DMS153 treated with DMSO at 0.1 percent for 48 hours (cell line): ENCODE data around the gene ZBTB25.
A peak's percentile ranks its signal among the peaks of the same experiment; 100 is the strongest.

Source experiments
- DNase-seq: peaks from one replicate; lab custom pipeline; 2025; ENCODE audit not compliant: unreplicated experiment; lab: John Stamatoyannopoulos, UW

The ZBTB25 gene, protein sequence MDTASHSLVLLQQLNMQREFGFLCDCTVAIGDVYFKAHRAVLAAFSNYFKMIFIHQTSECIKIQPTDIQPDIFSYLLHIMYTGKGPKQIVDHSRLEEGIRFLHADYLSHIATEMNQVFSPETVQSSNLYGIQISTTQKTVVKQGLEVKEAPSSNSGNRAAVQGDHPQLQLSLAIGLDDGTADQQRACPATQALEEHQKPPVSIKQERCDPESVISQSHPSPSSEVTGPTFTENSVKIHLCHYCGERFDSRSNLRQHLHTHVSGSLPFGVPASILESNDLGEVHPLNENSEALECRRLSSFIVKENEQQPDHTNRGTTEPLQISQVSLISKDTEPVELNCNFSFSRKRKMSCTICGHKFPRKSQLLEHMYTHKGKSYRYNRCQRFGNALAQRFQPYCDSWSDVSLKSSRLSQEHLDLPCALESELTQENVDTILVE

DNA sequence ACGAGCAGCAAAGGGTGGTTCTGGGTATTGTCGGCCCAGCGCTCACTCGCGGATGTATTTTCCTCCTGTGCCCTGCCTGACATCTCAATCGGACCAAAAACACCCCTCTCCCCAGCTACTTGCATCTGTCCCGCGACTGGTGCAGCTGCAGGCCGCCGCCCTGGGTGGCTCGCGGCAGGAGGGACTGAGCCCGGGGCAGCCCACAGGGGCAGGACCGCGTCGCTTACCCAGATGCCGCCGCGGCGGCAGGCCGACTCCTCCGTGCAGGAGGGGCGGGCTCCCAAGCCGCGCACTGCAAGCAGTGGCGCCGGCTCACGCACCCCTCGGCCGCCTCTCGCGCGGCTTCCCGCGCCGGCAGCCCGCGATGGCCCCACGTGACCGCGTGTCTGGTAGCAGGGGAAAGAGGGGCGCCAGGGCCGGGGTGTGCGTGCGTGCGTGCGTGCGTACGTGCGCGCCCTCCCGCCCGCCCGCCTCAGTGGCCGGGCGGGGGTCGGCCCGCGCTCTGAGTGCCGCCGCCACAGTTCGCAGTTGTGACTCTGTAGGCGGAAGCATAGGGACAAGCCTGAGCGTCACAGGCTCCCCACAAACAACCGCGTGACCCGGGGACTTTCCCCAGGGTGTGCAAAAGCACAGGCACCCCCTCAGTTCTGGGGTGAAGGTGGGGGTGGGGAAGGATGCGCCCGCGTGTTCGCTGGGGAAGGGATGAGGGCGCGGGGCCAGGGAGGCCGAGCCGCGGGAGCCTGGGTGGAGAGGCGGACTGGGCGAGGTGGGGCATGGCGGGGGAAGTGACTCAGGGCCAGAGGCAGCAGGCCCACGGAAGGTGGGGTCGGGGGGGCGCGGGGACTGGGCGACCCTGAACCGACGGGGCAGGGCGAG lies at the start of gene ZBTB25:
ZBTB25 (minus strand) TSS at position 405 of the 876 bp plus-strand sequence. CDS start 13,305 bp downstream, outside the sequence.
- peak; percentile 58 for DNase-seq

DNA sequence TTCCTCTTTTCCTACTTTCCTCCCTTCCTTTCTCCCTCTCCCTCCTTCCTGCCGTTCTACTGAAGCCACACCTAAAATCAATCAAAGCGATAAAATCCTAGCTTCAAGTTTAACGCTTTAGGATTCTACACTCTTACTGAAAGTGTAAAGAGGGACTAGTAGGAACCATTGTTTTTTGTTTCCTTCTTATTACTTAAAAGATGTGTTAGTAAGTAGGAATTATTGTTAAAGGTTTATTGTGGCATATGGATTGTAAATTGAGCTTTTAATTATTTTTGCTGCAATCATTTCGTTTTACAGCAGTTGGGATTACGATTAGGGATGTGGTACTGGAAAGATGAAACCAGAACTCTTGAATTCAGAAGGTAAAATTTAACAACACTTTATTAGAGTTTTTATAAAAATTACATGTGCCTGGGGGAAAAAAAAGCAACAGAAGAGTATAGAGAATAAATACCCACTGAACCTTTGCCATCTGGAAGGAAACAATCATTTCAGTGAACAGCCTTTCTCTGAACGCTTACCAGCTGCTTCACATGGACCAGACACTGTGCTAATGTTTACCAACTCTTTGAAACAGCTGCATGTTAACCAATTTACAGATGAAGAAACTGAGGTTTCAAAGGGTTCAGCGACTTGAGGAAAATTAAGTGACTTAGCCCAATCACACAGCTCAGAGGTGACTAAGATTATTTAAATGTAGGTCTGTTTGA lies 47.1 kb upstream of the ZBTB25 start:
- DNase-seq, result peak; percentile 26

DNA sequence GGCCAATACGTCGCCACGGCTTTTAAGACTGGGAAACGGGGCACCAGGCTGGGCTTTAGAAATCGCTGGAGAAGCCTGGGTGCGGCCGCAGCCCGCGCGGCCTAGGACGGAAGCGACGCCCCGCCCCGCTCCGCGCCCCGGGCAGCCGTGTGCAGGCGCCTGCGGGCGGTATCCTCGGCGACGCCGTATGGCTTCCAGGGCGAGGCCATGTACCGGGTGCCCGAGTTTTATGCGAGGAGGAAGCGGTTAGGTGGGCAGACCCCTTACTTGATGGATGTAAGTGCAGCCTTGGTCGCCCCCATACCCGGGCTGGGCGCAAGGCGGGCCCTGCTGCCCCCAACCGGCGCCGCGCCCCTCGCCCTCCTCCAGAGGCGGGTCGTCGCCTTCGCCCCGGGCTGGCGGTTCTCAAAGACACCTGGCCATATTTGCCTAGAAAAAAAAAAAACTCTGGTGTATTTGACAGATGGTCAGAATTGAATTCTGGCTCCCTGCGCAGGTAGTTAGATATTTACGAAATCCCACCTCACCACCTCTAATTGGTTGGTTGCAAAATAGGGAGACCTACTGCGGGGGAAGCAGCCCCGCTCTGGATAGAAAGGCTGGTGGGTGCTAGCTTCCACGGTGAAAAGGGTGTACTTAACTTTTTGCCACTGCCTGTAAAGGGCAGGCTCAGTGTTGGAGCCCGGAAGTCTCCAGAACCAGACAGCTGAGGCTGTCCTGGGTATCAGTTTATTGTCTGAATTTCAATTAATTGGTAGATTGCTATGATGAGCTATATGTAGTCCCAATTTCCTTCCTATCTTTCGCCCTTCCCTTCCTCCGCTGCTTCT lies 46.4 kb upstream of the ZBTB25 start, which contains the start of gene PPP1R36:
PPP1R36 (plus strand) TSS at position 171 of the 830 bp plus-strand sequence; CDS start at position 208, 37 bp downstream.
- peak; percentile 53 for DNase-seq

DNA sequence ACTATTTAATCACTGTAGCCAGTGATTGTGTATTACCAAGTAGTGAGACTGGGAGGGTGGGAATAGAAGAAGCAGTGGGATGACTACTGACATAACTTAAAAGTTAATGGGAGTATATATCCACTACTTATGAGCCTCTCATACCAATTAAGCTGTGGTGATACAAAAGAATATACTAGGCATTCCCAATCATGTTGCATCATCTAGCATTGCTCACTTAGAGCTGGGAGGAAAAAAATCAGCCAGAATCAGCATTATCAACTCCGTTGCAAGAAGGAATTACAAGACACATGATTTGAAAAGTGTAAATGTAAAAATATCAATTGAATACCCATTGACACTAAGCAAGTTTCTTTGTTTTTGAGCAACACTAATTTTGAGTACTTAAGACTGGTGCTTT lies 45.4 kb upstream of the ZBTB25 start:
- DNase-seq, result no peak

DNA sequence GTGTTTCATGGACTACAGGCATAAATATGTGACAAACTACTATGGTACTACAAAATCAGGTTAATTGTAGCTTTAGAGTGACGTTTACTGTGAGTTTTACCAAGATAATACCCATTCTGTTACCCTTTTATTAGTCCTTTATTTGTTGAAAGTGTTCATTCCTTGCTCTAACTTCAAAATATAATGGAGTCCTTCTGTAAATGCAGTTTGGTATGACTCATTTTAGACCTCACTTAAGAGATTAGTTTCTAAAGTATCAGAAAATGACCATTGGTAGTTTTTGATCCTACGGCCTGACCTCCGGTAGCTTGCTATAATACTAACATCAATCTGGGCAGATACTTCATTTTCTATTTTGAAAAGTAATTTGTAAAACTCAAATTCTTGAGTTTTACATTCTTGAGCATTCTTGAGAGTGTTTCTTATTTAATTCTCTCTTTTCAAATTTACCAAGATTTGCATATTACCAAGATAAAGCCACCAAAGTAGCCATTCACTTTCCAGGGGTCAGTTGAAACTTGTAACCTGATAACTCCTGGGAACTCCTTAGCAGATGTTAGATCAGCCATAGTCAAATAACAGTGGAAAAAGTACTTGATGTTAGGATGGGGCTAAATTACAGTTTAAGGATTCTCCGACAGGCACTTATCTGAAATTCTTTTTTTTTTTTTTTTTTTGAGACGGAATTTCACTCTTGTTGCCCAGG lies 41.1 kb upstream of the ZBTB25 start:
- no peak for DNase-seq

DNA sequence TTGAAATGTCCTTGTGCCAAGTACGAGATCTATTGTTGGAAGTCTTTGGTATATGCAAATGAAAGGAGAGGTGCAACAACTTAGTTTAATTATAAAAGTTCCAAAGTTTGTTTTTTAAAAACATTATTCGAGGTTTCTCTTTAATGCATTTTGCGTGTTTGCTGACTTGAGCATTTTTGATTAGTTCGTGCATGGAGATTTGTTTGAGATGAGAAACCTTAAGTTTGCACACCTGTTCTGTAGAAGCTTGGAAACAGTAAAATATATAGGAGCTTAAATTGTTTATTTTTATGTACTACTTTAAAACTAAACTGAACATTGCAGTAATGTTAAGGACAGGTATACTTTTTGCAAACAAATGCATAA lies 39.2 kb upstream of the ZBTB25 start:
- no peak for DNase-seq

DNA sequence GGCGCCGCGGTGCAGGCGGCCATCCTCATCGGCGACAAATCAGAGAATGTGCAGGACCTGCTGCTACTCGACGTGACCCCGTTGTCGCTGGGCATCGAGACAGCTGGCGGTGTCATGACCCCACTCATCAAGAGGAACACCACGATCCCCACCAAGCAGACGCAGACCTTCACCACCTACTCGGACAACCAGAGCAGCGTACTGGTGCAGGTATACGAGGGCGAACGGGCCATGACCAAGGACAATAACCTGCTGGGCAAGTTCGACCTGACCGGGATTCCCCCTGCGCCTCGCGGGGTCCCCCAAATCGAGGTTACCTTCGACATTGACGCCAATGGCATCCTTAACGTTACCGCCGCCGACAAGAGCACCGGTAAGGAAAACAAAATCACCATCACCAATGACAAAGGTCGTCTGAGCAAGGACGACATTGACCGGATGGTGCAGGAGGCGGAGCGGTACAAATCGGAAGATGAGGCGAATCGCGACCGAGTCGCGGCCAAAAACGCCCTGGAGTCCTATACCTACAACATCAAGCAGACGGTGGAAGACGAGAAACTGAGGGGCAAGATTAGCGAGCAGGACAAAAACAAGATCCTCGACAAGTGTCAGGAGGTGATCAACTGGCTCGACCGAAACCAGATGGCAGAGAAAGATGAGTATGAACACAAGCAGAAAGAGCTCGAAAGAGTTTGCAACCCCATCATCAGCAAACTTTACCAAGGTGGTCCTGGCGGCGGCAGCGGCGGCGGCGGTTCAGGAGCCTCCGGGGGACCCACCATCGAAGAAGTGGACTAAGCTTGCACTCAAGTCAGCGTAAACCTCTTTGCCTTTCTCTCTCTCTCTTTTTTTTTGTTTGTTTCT lies 38.6 kb upstream of the ZBTB25 start:
- no peak for DNase-seq

DNA sequence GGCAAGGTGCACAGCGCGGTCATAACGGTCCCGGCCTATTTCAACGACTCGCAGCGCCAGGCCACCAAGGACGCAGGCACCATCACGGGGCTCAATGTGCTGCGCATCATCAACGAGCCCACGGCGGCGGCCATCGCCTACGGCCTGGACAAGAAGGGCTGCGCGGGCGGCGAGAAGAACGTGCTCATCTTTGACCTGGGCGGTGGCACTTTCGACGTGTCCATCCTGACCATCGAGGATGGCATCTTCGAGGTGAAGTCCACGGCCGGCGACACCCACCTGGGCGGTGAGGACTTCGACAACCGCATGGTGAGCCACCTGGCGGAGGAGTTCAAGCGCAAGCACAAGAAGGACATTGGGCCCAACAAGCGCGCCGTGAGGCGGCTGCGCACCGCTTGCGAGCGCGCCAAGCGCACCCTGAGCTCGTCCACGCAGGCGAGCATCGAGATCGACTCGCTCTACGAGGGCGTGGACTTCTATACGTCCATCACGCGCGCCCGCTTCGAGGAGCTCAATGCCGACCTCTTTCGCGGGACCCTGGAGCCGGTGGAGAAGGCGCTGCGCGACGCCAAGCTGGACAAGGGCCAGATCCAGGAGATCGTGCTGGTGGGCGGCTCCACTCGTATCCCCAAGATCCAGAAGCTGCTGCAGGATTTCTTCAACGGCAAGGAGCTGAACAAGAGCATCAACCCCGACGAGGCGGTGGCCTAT lies 37.8 kb upstream of the ZBTB25 start:
- DNase-seq, result no peak

DNA sequence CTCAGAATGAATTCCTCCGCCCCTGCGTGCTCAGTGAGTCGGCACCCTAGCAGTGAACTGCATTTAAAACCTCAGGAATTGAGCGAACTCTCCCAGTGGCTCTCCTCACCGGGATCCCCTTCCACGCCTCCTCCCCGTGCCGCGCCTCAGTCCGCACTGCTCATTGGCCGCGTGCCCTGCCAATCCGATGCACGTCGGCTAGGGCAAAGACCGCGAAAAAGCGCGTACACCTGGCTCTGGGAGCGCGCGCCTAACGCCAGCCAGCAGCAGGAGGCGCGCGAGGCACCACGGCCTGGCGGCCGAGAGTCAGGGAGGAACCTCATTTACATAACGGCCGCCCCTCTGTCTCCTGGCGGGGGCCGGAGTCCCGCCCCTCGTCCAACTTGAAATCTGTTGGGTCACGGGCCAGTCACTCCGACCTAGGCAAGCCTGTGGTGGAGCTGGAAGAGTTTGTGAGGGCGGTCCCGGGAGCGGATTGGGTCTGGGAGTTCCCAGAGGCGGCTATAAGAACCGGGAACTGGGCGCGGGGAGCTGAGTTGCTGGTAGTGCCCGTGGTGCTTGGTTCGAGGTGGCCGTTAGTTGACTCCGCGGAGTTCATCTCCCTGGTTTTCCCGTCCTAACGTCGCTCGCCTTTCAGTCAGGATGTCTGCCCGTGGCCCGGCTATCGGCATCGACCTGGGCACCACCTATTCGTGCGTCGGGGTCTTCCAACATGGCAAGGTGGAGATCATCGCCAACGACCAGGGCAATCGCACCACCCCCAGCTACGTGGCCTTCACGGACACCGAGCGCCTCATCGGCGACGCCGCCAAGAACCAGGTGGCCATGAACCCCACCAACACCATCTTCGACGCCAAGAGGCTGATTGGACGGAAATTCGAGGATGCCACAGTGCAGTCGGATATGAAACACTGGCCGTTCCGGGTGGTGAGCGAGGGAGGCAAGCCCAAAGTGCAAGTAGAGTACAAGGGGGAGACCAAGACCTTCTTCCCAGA lies 36.9 kb upstream of the ZBTB25 start, which contains the start of gene HSPA2:
HSPA2 (plus strand) TSS at position 534 of the 995 bp plus-strand sequence; CDS start at position 643, 109 bp downstream.
- peak; percentile 92 for DNase-seq

DNA sequence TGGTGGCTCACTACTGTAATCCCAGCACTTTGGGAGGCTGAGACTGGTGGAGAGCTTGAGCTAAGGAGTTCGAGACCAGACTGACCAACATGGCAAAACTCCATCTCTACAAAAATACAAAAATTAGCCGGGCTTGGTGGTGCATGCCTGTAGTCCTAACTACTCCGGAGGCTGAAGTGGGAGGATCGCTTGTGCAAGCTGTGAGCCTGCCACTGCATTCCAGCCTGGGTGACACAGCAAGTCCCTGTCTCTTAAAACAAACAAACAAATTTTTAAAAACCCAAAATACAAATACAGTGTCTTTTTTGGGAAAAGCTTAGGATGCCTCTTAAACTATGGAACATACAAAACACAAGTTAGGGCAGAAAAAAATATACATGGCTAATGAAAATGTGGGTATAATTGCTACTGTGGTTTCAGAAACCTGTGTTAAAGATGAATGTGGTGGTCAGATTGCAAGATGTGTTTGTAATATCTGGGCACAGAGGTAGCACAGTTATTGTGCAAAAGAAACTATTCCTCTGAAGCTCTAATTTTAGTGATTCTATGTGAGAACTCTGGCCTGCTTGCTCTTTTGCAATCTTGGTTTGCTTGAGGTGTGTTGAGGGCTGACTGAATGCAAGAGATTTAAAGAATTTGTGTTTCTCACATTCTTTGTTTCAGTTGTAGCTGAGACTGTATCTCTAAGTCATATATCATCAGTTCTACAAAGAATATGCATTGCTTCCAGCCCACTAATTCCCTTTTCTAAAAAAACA lies 33.0 kb upstream of the ZBTB25 start:
- no peak for DNase-seq

DNA sequence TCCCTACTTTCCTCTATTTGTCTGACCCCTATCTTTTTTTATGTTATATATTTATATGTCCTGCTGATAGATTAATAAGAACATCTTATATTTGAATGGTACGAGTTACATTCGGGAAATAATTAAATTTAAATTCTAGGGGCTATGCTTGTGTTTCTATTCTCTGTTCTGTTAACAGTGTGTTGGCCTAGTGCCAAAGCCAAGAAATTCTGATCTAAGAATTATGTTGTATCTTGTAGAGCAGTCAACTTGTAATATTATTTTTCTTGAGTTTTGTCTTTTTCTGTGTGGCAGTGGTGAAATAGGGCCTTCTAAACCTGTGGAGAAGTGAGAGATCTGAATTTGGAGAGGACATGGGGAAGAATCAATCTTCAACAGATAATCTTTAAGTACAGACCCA lies 27.9 kb upstream of the ZBTB25 start:
- DNase-seq, result no peak

DNA sequence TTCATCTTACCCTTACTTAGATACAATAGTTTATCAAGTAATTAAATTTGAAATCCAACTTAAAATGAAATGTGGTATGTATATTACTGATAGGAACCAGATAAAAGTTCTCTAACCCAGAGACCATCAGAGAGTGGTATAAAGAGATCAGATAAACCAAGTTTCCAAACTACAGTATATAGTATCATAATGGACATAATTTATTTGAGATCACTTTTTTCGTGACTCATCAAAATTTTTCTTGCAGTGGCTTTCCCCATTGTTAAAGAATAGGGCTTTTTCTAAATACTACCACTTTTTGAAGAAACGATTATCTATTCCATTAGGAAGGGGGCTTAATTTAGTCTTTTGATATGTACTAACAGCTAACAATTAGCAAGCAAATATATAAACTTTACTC lies 21.7 kb upstream of the ZBTB25 start:
- DNase-seq, result no peak

DNA sequence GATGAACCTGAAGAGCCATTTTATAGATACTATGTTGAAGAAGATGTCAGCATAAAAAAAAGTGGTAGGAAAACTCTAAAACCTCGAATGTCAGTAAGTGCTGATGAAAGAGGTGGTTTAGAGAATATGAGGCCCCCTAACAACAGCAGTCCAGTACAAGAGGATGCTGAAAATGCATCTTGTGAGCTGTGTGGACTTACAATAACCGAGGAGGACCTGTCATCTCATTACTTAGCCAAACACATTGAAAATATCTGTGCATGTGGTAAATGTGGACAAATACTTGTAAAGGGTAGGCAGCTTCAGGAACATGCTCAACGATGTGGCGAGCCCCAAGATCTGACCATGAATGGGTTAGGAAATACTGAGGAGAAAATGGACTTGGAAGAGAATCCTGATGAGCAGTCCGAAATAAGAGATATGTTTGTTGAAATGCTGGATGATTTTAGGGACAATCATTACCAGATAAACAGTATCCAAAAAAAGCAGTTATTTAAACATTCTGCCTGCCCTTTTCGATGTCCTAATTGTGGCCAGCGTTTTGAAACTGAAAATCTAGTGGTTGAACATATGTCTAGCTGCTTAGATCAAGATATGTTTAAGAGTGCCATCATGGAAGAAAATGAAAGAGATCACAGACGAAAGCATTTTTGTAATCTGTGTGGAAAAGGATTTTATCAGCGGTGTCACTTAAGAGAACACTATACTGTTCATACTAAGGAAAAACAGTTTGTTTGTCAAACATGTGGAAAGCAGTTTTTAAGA lies 19.1 kb upstream of the ZBTB25 start:
- DNase-seq, result no peak

DNA sequence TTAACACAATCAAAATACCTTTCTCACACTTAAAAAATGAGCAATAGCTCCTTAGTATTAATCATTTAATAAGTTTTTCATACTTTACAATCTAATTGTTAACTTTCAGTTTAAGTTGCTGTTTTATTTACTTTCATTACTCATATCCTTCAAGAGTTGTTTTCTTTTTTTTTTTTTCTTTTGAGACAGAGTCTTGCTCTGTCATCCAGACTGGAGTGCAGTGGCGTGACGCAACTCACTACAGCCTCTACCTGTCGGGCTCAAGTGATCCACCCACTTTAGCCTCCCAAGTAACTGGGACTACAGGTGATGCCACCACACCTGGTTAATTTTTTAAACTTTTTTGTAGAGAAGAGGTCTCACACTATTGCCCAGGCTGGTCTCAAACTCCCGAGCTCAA lies 17.1 kb upstream of the ZBTB25 start:
- no peak for DNase-seq

DNA sequence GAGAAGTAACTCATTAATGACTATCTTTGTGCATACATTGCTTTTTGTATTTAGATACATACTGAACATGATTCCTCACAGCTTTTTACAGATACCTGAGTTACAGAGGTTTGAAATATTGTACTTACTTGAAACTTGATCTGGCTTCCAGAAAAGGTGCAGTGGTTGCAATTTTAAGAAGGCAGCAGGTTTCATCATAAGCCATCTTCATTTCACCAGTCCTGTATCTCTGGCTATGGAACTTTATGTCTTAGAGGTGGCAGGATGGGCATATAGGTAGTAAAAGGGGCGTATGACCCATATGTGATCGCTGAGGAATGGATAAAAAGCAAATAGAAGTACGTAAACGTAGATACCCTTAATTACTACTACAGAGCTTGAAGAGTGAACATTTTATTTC lies 14.6 kb upstream of the ZBTB25 start:
- no peak for DNase-seq
